ENCODE results near the gene ZNF268.
"Not testable (repeated sequence)": the region's sequence is repeated elsewhere in the genome, so short reads cannot be mapped to it uniquely, and the experiment has no call there.

ZNF268 gene

DNA sequence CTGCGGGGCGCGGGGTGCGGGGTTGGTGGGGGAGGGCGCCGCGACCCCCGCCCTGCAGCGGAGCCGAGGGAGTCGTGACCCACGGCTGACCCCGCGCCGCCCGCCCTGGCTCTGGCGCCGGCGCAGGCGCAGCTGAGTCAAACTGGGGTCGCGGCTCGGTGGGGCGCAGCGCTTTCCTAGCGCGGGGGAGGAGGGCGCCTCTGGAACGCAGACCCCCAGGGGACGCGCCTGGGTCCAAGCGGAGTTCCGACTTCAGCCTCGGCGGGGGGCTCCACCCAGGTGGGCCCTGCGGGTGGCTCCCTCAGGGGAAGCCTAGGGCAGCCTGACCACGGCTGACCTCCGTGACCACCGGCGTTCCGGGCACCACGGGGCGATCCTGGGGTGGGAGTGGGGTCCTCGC, 54.8 kb downstream of the ZNF268 start:
- no peak for DNase-seq
- TF ChIP-seq GATA1 (IDR thresholded peaks at IDR 0.05; ENCODE audit: low read depth, low read length) = no peak
- TF ChIP-seq POLR2A (IDR thresholded peaks at IDR 0.05; ENCODE audit: low read length) = no peak

DNA sequence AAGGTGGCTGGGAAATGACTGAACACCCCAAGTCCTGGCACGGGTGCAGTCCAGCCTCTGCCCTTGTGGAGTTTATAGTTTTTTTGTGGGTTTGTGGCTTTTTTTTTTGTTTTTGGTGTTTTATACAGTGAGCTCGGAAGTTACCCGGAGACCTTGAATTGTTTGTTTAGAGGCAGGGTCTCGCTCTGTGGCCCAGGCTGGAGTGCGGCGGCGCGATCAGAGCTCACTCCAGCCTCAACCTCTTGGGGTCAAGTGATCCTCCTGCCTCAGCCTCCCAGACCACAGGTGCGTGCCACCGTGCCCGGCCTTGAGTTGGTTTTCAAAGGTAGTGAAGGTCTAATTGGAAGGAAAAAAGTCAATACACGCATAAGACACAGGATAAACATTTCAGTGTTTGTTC, 55.3 kb downstream of the ZNF268 start:
- no peak for DNase-seq
- TF ChIP-seq GATA1 (IDR thresholded peaks at IDR 0.05; ENCODE audit: low read depth, low read length) = no peak
- no peak for TF ChIP-seq POLR2A (IDR thresholded peaks at IDR 0.05; ENCODE audit: low read length)

DNA sequence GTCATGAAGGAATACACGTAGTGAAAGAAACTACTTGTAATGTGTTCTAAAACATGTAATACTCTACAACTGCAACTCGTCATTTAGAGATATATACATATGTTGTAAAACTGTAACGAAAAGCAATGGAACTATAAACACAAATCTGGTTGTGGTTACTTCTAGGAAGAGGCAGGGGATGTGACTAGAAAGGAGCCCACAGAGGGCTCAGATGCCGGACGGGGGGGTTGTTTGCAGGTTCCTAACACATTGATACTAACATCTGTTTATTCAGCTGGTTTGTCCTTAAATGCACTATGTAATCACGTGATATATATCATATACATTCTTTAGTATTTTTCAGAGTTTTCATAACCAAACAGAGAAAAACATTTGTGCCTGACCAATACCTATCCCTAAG, 70.4 kb downstream of the ZNF268 start:
- no peak for DNase-seq
- no peak for TF ChIP-seq GATA1 (IDR thresholded peaks at IDR 0.05; ENCODE audit: low read depth, low read length)
- no peak for TF ChIP-seq POLR2A (IDR thresholded peaks at IDR 0.05; ENCODE audit: low read length)

DNA sequence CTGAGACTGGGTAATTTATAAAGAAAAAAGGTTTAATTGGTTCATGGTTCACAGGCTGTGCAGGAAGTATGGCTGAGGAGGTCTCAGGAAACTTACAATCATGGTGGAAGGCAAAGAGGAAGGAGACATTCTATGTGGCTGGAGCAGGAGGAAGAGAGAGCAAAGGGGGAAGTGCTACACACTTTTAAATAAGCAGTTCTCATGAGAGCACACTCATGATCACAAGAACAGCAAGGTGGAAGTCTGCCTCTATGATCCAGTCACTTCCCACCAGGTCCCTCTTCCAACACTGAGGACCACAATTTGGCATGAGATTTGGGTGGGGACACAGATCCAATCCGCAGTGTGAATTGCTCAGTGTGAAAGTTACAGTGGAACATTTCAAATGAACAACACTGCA, 74.5 kb downstream of the ZNF268 start:
- DNase-seq = not testable (repeated sequence)

DNA sequence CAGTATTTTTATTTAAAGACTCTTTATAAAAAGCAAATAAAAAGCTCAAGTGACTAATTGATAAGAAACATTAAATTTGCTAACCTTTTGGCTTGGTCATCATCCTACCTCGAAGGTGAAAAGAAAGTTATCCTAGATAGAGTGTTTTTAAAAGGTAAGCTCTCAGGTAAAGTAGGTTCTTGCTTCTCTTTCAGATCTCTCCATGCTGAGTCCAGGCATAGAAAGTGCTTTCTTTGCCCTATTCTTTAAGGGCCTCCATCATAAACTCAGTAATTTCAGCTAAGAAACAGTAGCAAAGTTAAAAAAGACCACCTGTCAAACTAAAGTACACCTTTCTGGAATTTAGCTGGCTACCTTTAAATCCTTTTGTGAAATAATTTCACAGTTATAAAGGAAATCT, 75.0 kb downstream of the ZNF268 start:
- TF ChIP-seq POLR2A (IDR thresholded peaks at IDR 0.05; ENCODE audit: low read length) (no peak), GATA1 (IDR thresholded peaks at IDR 0.05; ENCODE audit: low read depth, low read length) (no peak)
- DNase-seq = no peak

DNA sequence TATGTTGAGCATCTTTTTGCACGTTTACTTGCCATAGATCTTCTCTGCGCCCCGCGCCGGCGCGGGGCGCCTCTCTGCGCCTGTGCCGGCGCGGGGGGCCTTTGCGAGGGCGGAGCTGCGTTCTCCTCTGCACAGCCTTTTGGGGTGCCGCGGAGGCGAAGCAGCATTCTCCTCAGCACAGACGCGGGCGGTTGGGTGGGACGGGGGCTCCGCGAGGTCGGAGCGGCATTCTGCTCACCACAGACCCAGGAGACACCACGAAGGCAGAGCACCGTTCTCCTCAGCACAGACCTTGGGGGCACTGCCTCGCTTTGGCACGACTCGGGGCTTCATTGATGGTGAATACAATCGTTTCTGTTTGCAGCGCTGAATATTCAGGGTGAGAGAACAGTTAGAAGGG, 82.9 kb downstream of the ZNF268 start:
- DNase-seq = no peak
- TF ChIP-seq POLR2A (IDR thresholded peaks at IDR 0.05; ENCODE audit: low read length) = no peak

Data from erythroblast (primary cell).